ENCODE results near the gene CORIN.
"Not testable (repeated sequence)": the region's sequence is repeated elsewhere in the genome, so short reads cannot be mapped to it uniquely, and the experiment has no call there.

CORIN gene

GRCh38 chr4:47695260-47695659 lies 142.6 kb downstream of the CORIN start:
- no peaks in the 10 kb centered on the region for H3K4me1 Mint-ChIP-seq (ENCODE audit: low read depth)
- peaks cover 6% of the 10 kb centered on the region for H3K27me3 Mint-ChIP-seq
- no peak overlapping the region for H3K27ac Mint-ChIP-seq
- intact Hi-C loops (cut with micrococcal nuclease), result no loop called here
- no peak overlapping the region for H3K4me3 Mint-ChIP-seq
- H3K9me3 Mint-ChIP-seq, result no peaks in the 10 kb centered on the region
- H3K36me3 Mint-ChIP-seq (ENCODE audit: low read depth), result no peaks in the 10 kb centered on the region

GRCh38 chr4:47694322-47694721 lies 143.5 kb downstream of the CORIN start:
- no peaks in the 10 kb centered on the region for H3K9me3 Mint-ChIP-seq
- H3K27ac Mint-ChIP-seq, result no peak overlapping the region
- intact Hi-C loops (cut with micrococcal nuclease), result no loop called here
- no peaks in the 10 kb centered on the region for H3K4me1 Mint-ChIP-seq (ENCODE audit: low read depth)
- H3K27me3 Mint-ChIP-seq, result peaks cover 6% of the 10 kb centered on the region
- H3K4me3 Mint-ChIP-seq, result no peak overlapping the region
- no peaks in the 10 kb centered on the region for H3K36me3 Mint-ChIP-seq (ENCODE audit: low read depth)

- Mint-ChIP-seq H3K9me3 (no peaks in the 10 kb centered on the region), H3K27me3 (peaks cover 6% of the 10 kb centered on the region), H3K4me3 (no peak overlapping the region), H3K4me1 (ENCODE audit: low read depth) (no peaks in the 10 kb centered on the region), H3K27ac (no peak overlapping the region), H3K36me3 (ENCODE audit: low read depth) (no peaks in the 10 kb centered on the region)
- intact Hi-C loops (cut with micrococcal nuclease), result no loop called here
These were observed 145.2 kb downstream of the CORIN start for GRCh38 chr4:47692691-47693090.

GRCh38 chr4:47691757-47692383 lies 146.0 kb downstream of the CORIN start:
- H3K36me3 Mint-ChIP-seq (ENCODE audit: low read depth); H3K27me3 Mint-ChIP-seq; intact Hi-C loops (cut with micrococcal nuclease); H3K9me3 Mint-ChIP-seq; H3K4me3 Mint-ChIP-seq; H3K4me1 Mint-ChIP-seq (ENCODE audit: low read depth); H3K27ac Mint-ChIP-seq: not testable (repeated sequence)

GRCh38 chr4:47690611-47691010 lies 147.3 kb downstream of the CORIN start:
- peaks cover 3% of the 10 kb centered on the region for H3K27me3 Mint-ChIP-seq
- H3K9me3 Mint-ChIP-seq, result no peaks in the 10 kb centered on the region
- intact Hi-C loops (cut with micrococcal nuclease), result no loop called here
- H3K4me1 Mint-ChIP-seq (ENCODE audit: low read depth), result no peaks in the 10 kb centered on the region
- H3K36me3 Mint-ChIP-seq (ENCODE audit: low read depth), result no peaks in the 10 kb centered on the region
- no peak overlapping the region for H3K27ac Mint-ChIP-seq
- H3K4me3 Mint-ChIP-seq, result no peak overlapping the region

- Mint-ChIP-seq H3K9me3 (no peaks in the 10 kb centered on the region), H3K4me3 (no peak overlapping the region), H3K27me3 (peaks cover 10% of the 10 kb centered on the region), H3K36me3 (ENCODE audit: low read depth) (no peaks in the 10 kb centered on the region), H3K27ac (no peak overlapping the region), H3K4me1 (ENCODE audit: low read depth) (no peaks in the 10 kb centered on the region)
- intact Hi-C loops (cut with micrococcal nuclease), result loop anchor here (1.0 to 10.0 kb wide), 3 partner anchors 151 to 398 kb away; partner anchors contain the start of gene CORIN
These were observed 151.5 kb downstream of the CORIN start for GRCh38 chr4:47686294-47686872.

GRCh38 chr4:47675806-47676205 lies 162.1 kb downstream of the CORIN start:
- intact Hi-C loops (cut with micrococcal nuclease), result no loop called here
- H3K27me3 Mint-ChIP-seq, result peaks cover 1% of the 10 kb centered on the region
- no peaks in the 10 kb centered on the region for H3K9me3 Mint-ChIP-seq
- no peak overlapping the region for H3K27ac Mint-ChIP-seq
- no peaks in the 10 kb centered on the region for H3K36me3 Mint-ChIP-seq (ENCODE audit: low read depth)
- no peak overlapping the region for H3K4me3 Mint-ChIP-seq
- peaks cover 5% of the 10 kb centered on the region for H3K4me1 Mint-ChIP-seq (ENCODE audit: low read depth)

GRCh38 chr4:47674144-47674543 lies 163.7 kb downstream of the CORIN start:
- no peaks in the 10 kb centered on the region for H3K36me3 Mint-ChIP-seq (ENCODE audit: low read depth)
- H3K4me1 Mint-ChIP-seq (ENCODE audit: low read depth), result peaks cover 5% of the 10 kb centered on the region
- H3K9me3 Mint-ChIP-seq, result no peaks in the 10 kb centered on the region
- H3K4me3 Mint-ChIP-seq, result no peak overlapping the region
- H3K27ac Mint-ChIP-seq, result no peak overlapping the region
- intact Hi-C loops (cut with micrococcal nuclease), result no loop called here
- H3K27me3 Mint-ChIP-seq, result peaks cover 1% of the 10 kb centered on the region

- Mint-ChIP-seq H3K9me3 (no peaks in the 10 kb centered on the region), H3K4me3 (no peak overlapping the region), H3K4me1 (ENCODE audit: low read depth) (peaks cover 5% of the 10 kb centered on the region), H3K27ac (no peak overlapping the region), H3K36me3 (ENCODE audit: low read depth) (no peaks in the 10 kb centered on the region), H3K27me3 (peaks cover 2% of the 10 kb centered on the region)
- intact Hi-C loops (cut with micrococcal nuclease), result no loop called here
These were observed 165.2 kb downstream of the CORIN start for GRCh38 chr4:47672696-47673095.

- no peaks in the 10 kb centered on the region for H3K36me3 Mint-ChIP-seq (ENCODE audit: low read depth)
- no peak overlapping the region for H3K27ac Mint-ChIP-seq
- no peaks in the 10 kb centered on the region for H3K4me1 Mint-ChIP-seq (ENCODE audit: low read depth)
- intact Hi-C loops (cut with micrococcal nuclease), result loop anchor here (5.0 kb wide), 1 partner anchor 262 kb away; no protein-coding TSS in a partner anchor
- no peak overlapping the region for H3K4me3 Mint-ChIP-seq
- no peaks in the 10 kb centered on the region for H3K9me3 Mint-ChIP-seq
- peaks cover 4% of the 10 kb centered on the region for H3K27me3 Mint-ChIP-seq
These were observed 167.9 kb downstream of the CORIN start for GRCh38 chr4:47669946-47670345.

GRCh38 chr4:47668810-47669408 lies 169.0 kb downstream of the CORIN start:
- Mint-ChIP-seq H3K27ac (no peak overlapping the region), H3K36me3 (ENCODE audit: low read depth) (no peaks in the 10 kb centered on the region), H3K4me1 (ENCODE audit: low read depth) (no peaks in the 10 kb centered on the region), H3K27me3 (peaks cover 4% of the 10 kb centered on the region), H3K9me3 (no peaks in the 10 kb centered on the region), H3K4me3 (no peak overlapping the region)
- intact Hi-C loops (cut with micrococcal nuclease), result loop anchor here (5.0 kb wide), 1 partner anchor 263 kb away; no protein-coding TSS in a partner anchor

GRCh38 chr4:47668256-47668655 lies 169.6 kb downstream of the CORIN start:
- Mint-ChIP-seq H3K27ac (no peak overlapping the region), H3K36me3 (ENCODE audit: low read depth) (no peaks in the 10 kb centered on the region), H3K9me3 (no peaks in the 10 kb centered on the region), H3K4me3 (no peak overlapping the region), H3K4me1 (ENCODE audit: low read depth) (no peaks in the 10 kb centered on the region), H3K27me3 (peaks cover 4% of the 10 kb centered on the region)
- intact Hi-C loops (cut with micrococcal nuclease), result loop anchor here (5.0 kb wide), 1 partner anchor 264 kb away; no protein-coding TSS in a partner anchor

GRCh38 chr4:47667552-47667951 lies 170.3 kb downstream of the CORIN start:
- Mint-ChIP-seq H3K27me3 (peaks cover 4% of the 10 kb centered on the region), H3K4me3 (no peak overlapping the region), H3K27ac (no peak overlapping the region), H3K36me3 (ENCODE audit: low read depth) (no peaks in the 10 kb centered on the region), H3K4me1 (ENCODE audit: low read depth) (no peaks in the 10 kb centered on the region), H3K9me3 (no peaks in the 10 kb centered on the region)
- intact Hi-C loops (cut with micrococcal nuclease), result loop anchor here (5.0 kb wide), 1 partner anchor 265 kb away; no protein-coding TSS in a partner anchor

GRCh38 chr4:47664051-47664826 lies 173.6 kb downstream of the CORIN start:
- peaks cover 3% of the 10 kb centered on the region for H3K27me3 Mint-ChIP-seq
- no peaks in the 10 kb centered on the region for H3K36me3 Mint-ChIP-seq (ENCODE audit: low read depth)
- H3K27ac Mint-ChIP-seq, result no peak overlapping the region
- H3K4me3 Mint-ChIP-seq, result no peak overlapping the region
- peaks cover 5% of the 10 kb centered on the region for H3K9me3 Mint-ChIP-seq
- peaks cover 1% of the 10 kb centered on the region for H3K4me1 Mint-ChIP-seq (ENCODE audit: low read depth)
- intact Hi-C loops (cut with micrococcal nuclease), result no loop called here
